ENCODE measurements around the gene IRF6.

IRF6 gene

DNA sequence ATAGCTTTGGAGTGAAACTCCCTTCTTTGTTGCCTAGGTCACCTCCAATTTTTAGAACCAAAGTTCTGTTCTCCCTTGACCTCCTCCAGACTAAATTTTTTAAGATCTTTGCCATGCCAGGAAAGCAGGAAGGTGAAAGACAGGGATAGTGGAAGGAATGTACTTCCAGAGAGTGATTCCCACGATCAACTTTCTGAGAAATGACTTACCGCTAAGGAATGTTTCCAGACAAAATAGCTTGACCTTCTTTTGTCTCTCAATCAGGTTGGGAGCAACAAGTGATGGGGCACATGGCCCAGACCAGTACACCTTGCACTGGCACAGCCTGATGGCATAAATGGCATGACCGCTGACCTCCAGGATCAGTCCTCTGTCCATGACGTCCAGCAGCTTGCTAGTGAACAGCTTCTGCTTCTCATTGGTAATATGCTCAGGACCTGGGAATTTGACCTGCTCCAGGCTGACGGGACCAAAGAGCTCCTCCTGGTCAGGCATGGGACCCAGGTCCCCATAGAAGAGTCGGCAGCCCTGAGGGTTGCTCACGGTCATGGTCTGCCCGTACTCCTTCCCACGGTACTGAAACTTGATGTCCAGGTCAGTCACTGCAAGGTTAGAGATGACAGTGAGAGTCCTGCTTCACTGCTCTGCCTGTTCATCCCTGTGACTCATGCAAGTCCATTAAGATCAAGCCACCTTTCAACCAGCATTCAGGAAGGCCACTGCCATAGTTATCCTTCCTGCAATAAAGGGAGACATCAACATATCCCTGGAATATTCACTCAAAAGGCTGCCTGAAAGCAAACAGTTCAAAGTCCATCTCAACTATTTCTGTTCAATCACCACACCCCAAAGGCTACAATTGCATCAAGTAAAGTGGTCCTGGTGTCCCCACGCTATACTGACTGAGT lies 15.4 kb downstream of the IRF6 start:
- H3K36me3 ChIP-seq (ENCODE audit: insufficient read depth, low read length): peaks cover 3% of the 10 kb centered on the region; the same call in 1 of the 2 replicates

DNA sequence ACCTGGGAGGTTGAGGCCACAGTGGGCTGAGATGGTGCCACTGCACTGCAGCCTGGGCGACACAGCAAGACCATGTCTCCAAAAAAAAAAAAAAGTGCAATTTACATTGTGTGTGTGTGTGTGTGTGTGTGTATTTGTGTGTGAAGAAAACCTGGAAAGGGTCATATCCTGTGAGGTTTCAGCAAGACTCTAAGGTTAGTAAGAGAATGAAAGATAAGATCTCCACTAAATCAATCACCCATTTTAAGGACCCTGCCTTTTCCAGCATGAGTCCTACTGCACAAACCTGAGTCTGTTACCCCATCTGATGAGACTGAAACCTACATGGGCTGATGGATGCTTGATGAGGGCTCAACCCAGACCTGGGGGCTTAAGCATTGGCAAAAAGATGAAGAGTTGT lies 16.7 kb downstream of the IRF6 start:
- Histone ChIP-seq H3K4me1 (ENCODE audit: insufficient read depth, low read length) (no peaks in the 10 kb centered on the region), H3K36me3 (ENCODE audit: insufficient read depth, low read length) (peaks cover 3% of the 10 kb centered on the region; the same call in 1 of the 2 replicates), H3K9ac (ENCODE audit: low read depth, low read length) (no peak overlapping the region), H3K9me3 (ENCODE audit: control insufficient read depth, insufficient read depth, low read length) (no peaks in the 10 kb centered on the region)

More for the DNA sequence above, 15.4 kb downstream of the IRF6 start:
- no peaks in the 10 kb centered on the region for H3K9me3 ChIP-seq (ENCODE audit: control insufficient read depth, insufficient read depth, low read length)
- no peak overlapping the region for H3K9ac ChIP-seq (ENCODE audit: low read depth, low read length)
- no peaks in the 10 kb centered on the region for H3K4me1 ChIP-seq (ENCODE audit: insufficient read depth, low read length)

GRCh38 chr1:209787551-209787950 lies 18.4 kb downstream of the IRF6 start:
- H3K9me3 ChIP-seq (ENCODE audit: control insufficient read depth, insufficient read depth, low read length): no peaks in the 10 kb centered on the region
- H3K36me3 ChIP-seq (ENCODE audit: insufficient read depth, low read length): peaks cover 3% of the 10 kb centered on the region; the same call in 1 of the 2 replicates
- no peak overlapping the region for H3K9ac ChIP-seq (ENCODE audit: low read depth, low read length)
- no peaks in the 10 kb centered on the region for H3K4me1 ChIP-seq (ENCODE audit: insufficient read depth, low read length)

DNA sequence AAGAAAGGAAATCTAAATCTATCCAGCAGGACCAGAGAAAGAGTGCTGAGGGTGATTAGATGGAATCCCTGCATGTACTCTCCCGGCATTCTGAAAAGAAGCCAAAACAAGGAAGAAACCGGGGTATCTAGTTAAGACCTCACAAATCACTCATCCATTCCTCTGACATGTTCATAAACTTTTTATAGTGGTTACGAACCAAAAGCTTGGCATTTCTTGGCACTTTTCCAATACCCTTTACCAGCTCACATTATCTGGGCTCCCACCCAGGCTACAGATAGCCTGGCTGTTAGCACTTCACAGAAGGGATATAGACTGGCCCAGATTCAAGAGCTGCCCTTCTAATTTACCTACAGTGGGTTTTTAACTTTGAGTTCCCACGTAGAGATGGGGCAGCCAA lies 19.8 kb downstream of the IRF6 start:
- H3K9me3 ChIP-seq (ENCODE audit: control insufficient read depth, insufficient read depth, low read length): no peaks in the 10 kb centered on the region
- peaks cover 3% of the 10 kb centered on the region; the same call in 1 of the 2 replicates for H3K36me3 ChIP-seq (ENCODE audit: insufficient read depth, low read length)
- no peak overlapping the region for H3K9ac ChIP-seq (ENCODE audit: low read depth, low read length)
- H3K4me1 ChIP-seq (ENCODE audit: insufficient read depth, low read length): no peaks in the 10 kb centered on the region

DNA sequence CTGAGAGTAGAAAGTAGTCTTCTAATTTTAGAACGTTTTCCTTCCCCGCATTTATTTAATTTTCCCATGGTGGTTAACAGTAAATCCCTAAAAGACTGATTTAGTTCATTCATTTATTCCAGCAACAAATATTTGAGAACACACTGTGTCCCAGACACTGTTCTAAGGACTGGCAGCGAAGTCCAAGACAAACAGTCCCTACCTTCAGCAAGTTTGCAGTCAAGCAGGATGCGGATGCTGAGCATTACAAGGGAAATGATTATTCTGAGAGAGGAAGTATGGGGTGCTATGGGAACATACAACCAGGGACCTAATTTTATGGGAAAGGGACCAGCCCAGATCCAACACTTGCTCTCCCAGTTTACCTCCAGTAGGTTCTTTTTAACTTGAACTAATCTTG lies 20.4 kb downstream of the IRF6 start:
- peaks cover 2% of the 10 kb centered on the region; the same call in 1 of the 2 replicates for H3K36me3 ChIP-seq (ENCODE audit: insufficient read depth, low read length)
- no peaks in the 10 kb centered on the region for H3K4me1 ChIP-seq (ENCODE audit: insufficient read depth, low read length)
- no peak overlapping the region for H3K9ac ChIP-seq (ENCODE audit: low read depth, low read length)
- no peaks in the 10 kb centered on the region for H3K9me3 ChIP-seq (ENCODE audit: control insufficient read depth, insufficient read depth, low read length)

DNA sequence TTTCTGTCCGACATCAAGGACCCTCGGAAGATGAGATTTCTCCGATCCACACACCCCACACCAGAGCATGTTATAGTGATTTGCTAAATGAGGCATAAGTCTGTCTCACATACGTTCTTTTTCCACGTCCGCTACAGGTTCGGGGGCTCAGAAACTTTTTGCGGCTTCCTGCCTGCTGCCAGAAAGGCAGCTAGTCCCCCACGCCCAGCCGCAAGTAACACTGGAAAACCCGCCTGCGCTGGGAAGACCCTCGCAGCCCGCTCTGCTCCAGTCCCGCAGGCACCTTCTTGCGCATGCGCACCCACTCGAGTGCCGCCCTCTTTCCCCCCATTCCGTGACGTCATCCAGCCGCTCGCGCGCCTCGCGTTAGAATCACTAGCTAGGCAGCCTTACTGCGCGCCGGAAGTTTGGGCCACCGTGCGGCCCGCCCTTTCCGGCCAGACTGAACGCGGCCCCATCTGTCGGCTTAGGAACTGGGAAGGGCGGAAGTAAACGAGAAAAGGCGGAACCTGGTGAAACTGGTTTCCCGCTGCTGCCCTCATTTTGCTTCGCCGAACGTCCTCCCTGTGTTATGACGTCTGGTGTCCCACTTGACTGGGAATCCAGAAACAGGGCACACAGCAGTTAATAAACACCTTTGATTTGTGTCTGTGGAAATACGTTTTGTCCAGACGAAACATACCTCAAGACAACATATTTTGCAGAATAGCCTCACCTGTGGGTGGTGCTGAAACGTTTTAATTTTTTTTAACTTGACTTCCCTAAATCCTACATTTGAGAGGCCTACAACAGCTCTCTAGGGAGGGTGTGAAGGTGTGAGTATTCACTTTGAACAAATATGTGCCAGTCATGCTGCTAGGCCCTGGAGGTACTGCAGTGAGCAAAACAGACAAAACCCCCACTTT lies 21.4 kb downstream of the IRF6 start, which contains the start of gene C1orf74:
TSS of gene C1orf74 (minus strand) at position 295 of the 905 bp plus-strand sequence. CDS start 925 bp downstream, outside the sequence.
- H3K36me3 ChIP-seq (ENCODE audit: insufficient read depth, low read length): no peaks in the 10 kb centered on the region
- H3K9me3 ChIP-seq (ENCODE audit: control insufficient read depth, insufficient read depth, low read length): no peaks in the 10 kb centered on the region
- no peaks in the 10 kb centered on the region for H3K4me1 ChIP-seq (ENCODE audit: insufficient read depth, low read length)
- peak within 1 kb of the TSS; percentile 92 for H3K9ac ChIP-seq (ENCODE audit: low read depth, low read length)

DNA sequence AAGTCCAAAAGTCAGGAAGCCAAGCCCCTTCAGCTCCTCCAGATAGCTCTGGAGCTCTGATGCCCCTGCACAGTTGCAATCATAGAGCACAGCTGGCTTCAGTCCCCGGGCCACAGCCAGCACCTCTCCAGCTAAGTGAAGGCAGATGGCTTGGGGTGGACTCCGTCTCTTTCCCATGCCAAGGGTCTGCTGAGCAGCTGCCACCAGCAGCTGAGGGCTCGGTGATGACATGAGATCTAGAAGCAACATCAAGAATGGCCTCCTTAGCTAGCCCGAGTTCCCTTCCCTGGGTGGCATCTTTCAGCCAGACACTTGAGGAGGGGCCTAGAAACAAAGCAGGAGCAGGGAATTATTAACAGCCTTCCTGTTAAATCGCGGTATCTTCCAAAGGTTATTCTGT lies 22.6 kb downstream of the IRF6 start:
- H3K9ac ChIP-seq (ENCODE audit: low read depth, low read length): peak overlapping the region; percentile 92
- no peaks in the 10 kb centered on the region for H3K4me1 ChIP-seq (ENCODE audit: insufficient read depth, low read length)
- H3K36me3 ChIP-seq (ENCODE audit: insufficient read depth, low read length): no peaks in the 10 kb centered on the region
- no peaks in the 10 kb centered on the region for H3K9me3 ChIP-seq (ENCODE audit: control insufficient read depth, insufficient read depth, low read length)

- no peak overlapping the region for H3K9ac ChIP-seq (ENCODE audit: low read depth, low read length)
- H3K4me1 ChIP-seq (ENCODE audit: insufficient read depth, low read length): no peaks in the 10 kb centered on the region
- H3K36me3 ChIP-seq (ENCODE audit: insufficient read depth, low read length): no peaks in the 10 kb centered on the region
- no peaks in the 10 kb centered on the region for H3K9me3 ChIP-seq (ENCODE audit: control insufficient read depth, insufficient read depth, low read length)
Observed at GRCh38 chr1:209780268-209780667, 25.7 kb downstream of the IRF6 start.

DNA sequence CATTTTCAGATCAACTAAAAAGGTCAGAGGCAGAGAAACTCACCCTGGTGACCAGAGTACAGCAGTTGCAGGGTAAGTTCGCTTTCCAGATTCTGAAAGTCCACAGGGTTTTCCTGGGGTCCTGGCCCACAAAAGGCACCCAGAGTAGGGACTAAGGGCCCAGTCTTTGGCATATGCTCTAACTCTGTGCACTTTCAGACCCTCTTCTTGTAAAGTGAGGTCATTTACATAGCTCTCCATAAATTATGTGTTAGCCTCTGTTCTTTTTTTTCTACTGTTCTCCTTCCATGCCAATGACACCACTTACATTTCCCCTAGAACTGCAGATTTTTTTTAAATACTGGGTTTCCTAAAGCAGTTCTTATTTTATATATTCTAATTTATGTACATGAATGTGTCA lies 27.8 kb downstream of the IRF6 start:
- Histone ChIP-seq H3K36me3 (ENCODE audit: insufficient read depth, low read length) (no peaks in the 10 kb centered on the region), H3K9ac (ENCODE audit: low read depth, low read length) (no peak overlapping the region), H3K4me1 (ENCODE audit: insufficient read depth, low read length) (no peaks in the 10 kb centered on the region), H3K9me3 (ENCODE audit: control insufficient read depth, insufficient read depth, low read length) (no peaks in the 10 kb centered on the region)

DNA sequence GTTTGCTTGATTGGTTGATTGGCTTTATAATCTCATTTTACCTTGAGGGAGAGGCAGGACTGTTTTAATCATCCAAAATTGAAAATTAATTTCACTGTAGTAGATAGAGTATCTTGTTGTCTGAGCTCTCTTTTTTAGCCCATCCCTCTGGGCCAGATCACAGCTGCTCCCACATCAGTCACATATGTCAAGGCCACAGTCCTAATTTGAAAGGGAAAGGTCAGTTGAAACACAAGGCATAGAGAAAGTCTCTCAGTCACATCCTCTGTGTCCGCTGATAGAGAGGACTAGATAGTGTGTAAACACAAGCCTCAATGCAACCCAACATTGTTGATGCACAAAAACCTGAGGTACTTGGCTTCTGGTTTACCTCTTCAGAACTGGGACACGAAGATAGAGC lies 28.4 kb downstream of the IRF6 start:
- no peaks in the 10 kb centered on the region for H3K36me3 ChIP-seq (ENCODE audit: insufficient read depth, low read length)
- no peaks in the 10 kb centered on the region for H3K9me3 ChIP-seq (ENCODE audit: control insufficient read depth, insufficient read depth, low read length)
- no peak overlapping the region for H3K9ac ChIP-seq (ENCODE audit: low read depth, low read length)
- no peaks in the 10 kb centered on the region for H3K4me1 ChIP-seq (ENCODE audit: insufficient read depth, low read length)

GRCh38 chr1:209775678-209776077 lies 30.3 kb downstream of the IRF6 start:
- no peaks in the 10 kb centered on the region for H3K9me3 ChIP-seq (ENCODE audit: control insufficient read depth, insufficient read depth, low read length)
- no peak overlapping the region for H3K9ac ChIP-seq (ENCODE audit: low read depth, low read length)
- H3K4me1 ChIP-seq (ENCODE audit: insufficient read depth, low read length): no peaks in the 10 kb centered on the region
- no peaks in the 10 kb centered on the region for H3K36me3 ChIP-seq (ENCODE audit: insufficient read depth, low read length)

DNA sequence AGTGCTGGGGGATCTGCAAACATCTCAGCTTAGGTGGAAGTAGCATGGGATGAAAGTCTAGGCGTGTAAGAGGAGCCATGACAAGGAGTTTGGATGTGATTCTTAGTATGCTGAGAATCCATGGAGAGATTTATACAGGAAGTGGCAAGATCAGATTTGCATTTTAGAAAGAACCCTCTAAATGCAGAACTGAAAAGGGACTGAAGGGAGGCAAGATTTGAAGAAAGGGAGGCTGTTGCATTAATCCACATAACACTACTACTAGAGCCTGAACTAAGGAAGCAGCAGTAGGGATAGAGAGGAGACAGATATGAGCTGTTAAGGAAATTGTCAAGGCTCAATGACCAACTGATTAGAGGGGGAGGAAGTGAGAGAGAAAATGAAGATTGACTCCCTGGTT lies 31.4 kb downstream of the IRF6 start:
- Histone ChIP-seq H3K4me1 (ENCODE audit: insufficient read depth, low read length) (no peaks in the 10 kb centered on the region), H3K36me3 (ENCODE audit: insufficient read depth, low read length) (no peaks in the 10 kb centered on the region), H3K9me3 (ENCODE audit: control insufficient read depth, insufficient read depth, low read length) (no peaks in the 10 kb centered on the region), H3K9ac (ENCODE audit: low read depth, low read length) (no peak overlapping the region)

- no peaks in the 10 kb centered on the region for H3K36me3 ChIP-seq (ENCODE audit: insufficient read depth, low read length)
- no peaks in the 10 kb centered on the region for H3K9me3 ChIP-seq (ENCODE audit: control insufficient read depth, insufficient read depth, low read length)
- H3K4me1 ChIP-seq (ENCODE audit: insufficient read depth, low read length): peaks cover 8% of the 10 kb centered on the region; the same call in 1 of the 2 replicates
- H3K9ac ChIP-seq (ENCODE audit: low read depth, low read length): no peak overlapping the region
Observed at GRCh38 chr1:209772126-209772525, 33.8 kb downstream of the IRF6 start.

DNA sequence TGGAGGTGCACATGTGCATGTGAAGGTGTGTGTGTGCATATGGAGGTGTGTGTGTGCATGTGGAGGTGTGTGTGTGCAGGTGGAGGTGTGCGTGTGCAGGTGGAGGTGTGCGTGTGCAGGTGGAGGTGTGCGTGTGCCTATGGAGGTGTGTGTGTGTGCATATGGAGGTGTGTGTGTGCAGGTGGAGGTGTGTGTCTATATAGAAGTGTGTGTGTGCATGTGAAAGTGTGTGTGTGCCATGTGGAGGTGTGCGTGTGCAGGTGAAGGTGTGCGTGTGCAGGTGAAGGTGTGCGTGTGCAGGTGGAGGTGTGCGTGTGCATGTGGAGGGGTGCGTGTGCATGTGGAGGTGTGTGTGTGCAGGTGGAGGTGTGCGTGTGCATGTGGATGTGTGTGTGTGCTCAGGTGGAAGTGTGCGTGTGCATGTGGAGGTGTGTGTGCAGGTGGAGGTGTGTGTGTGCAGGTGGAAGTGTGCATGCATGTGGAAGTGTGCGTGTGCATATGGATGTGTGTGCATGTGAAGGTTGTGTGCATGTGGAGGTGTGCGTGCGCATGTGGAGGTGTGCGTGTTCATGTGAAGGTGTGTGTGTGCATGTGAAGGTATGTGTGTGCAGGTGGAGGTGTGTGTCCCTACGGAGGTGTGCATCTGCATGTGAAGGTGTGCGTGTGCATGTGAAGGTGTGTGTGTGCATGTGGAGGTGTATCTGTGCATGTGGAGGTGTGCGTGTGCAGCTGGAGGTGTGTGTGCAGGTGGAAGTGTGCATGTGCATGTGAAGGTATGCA lies 35.1 kb downstream of the IRF6 start:
- no peaks in the 10 kb centered on the region for H3K9me3 ChIP-seq (ENCODE audit: control insufficient read depth, insufficient read depth, low read length)
- H3K36me3 ChIP-seq (ENCODE audit: insufficient read depth, low read length): no peaks in the 10 kb centered on the region
- peaks cover 8% of the 10 kb centered on the region; the same call in 1 of the 2 replicates for H3K4me1 ChIP-seq (ENCODE audit: insufficient read depth, low read length)
- no peak overlapping the region for H3K9ac ChIP-seq (ENCODE audit: low read depth, low read length)
